Chondrocyte (in vitro differentiated cells): ENCODE data around the gene SLC8B1. TPM values are rescaled to one million over a fixed set of nuclear protein-coding genes. Genes with fewer than 3 reads are reported as not detected.

ENCODE experiments used
- DNase-seq: peaks from one replicate; pipeline ENCODE4 v3.0.0; 2021; ENCODE audit warnings: mixed read lengths, low spot score
- H3K27ac Mint-ChIP-seq: one replicate; pipeline ENCODE4 v1.8.0; 2021; ENCODE audit warnings: mild to moderate bottlenecking, moderate library complexity, mixed read lengths; ENCODE audit not compliant: unreplicated experiment
- H3K27me3 Mint-ChIP-seq: 2 replicates; pipeline ENCODE4 v1.8.0; 2021; ENCODE audit warnings: low read depth, mixed read lengths
- H3K36me3 Mint-ChIP-seq: 2 replicates; pipeline ENCODE4 v1.8.0; 2021; ENCODE audit warnings: low read depth, mixed read lengths
- H3K4me1 Mint-ChIP-seq: 2 replicates; pipeline ENCODE4 v1.8.0; 2021; ENCODE audit warnings: low read depth, mild to moderate bottlenecking, mixed read lengths
- H3K4me3 Mint-ChIP-seq: one replicate; pipeline ENCODE4 v1.8.0; 2021; ENCODE audit warnings: mild to moderate bottlenecking, moderate library complexity, mixed read lengths; ENCODE audit not compliant: unreplicated experiment
- H3K9me3 Mint-ChIP-seq: 2 replicates; pipeline ENCODE4 v1.8.0; 2021; ENCODE audit warnings: low read depth, mixed read lengths
- CTCF ChIP-seq: fragments of 200-600 bp; sonication (generic); IDR thresholded peaks from 2 replicates; pipeline ENCODE4 v1.5.0; 2021; ENCODE audit warnings: antibody characterized with exemption, mild to moderate bottlenecking, moderate library complexity
- total RNA-seq: library from RNA; stranded (reverse); gene quantifications from 3 replicates; pipeline ENCODE4 v1.2.1, GENCODE V29; 2021

The SLC8B1 gene
- total RNA-seq, 1 donor from 2014 or later, result 20.9 TPM

GRCh38 chr12:113314121-113314529 is 20.8 kb downstream of the SLC8B1 start:
- Mint-ChIP-seq H3K27ac (no peak overlapping the region), H3K4me1 (no peaks in the 10 kb centered on the region), H3K27me3 (no peaks in the 10 kb centered on the region), H3K36me3 (peaks cover 19% of the 10 kb centered on the region), H3K4me3 (no peak overlapping the region), H3K9me3 (no peaks in the 10 kb centered on the region)
- no peak for TF ChIP-seq CTCF
- DNase-seq, result no peak

GRCh38 chr12:113310489-113310888 is 24.4 kb downstream of the SLC8B1 start:
- Mint-ChIP-seq H3K27me3 (no peaks in the 10 kb centered on the region), H3K9me3 (no peaks in the 10 kb centered on the region), H3K27ac (no peak overlapping the region), H3K4me1 (no peaks in the 10 kb centered on the region), H3K4me3 (no peak overlapping the region), H3K36me3 (peaks cover 13% of the 10 kb centered on the region)
- peak; percentile 52 for TF ChIP-seq CTCF
- DNase-seq, result no peak

GRCh38 chr12:113306382-113306781 is 28.5 kb downstream of the SLC8B1 start:
- Mint-ChIP-seq H3K4me3 (no peak overlapping the region), H3K4me1 (no peaks in the 10 kb centered on the region), H3K27me3 (no peaks in the 10 kb centered on the region), H3K27ac (no peak overlapping the region), H3K36me3 (peaks cover 19% of the 10 kb centered on the region), H3K9me3 (no peaks in the 10 kb centered on the region)
- no peak for DNase-seq
- no peak for TF ChIP-seq CTCF

GRCh38 chr12:113305281-113305856 is 29.5 kb downstream of the SLC8B1 start:
- no peak overlapping the region for H3K27ac Mint-ChIP-seq
- no peaks in the 10 kb centered on the region for H3K4me1 Mint-ChIP-seq
- no peak for DNase-seq
- no peaks in the 10 kb centered on the region for H3K9me3 Mint-ChIP-seq
- H3K36me3 Mint-ChIP-seq, result peaks cover 18% of the 10 kb centered on the region
- no peaks in the 10 kb centered on the region for H3K27me3 Mint-ChIP-seq
- no peak for TF ChIP-seq CTCF
- H3K4me3 Mint-ChIP-seq, result no peak overlapping the region

- H3K9me3 Mint-ChIP-seq, result no peaks in the 10 kb centered on the region
- H3K4me3 Mint-ChIP-seq, result no peak overlapping the region
- peaks cover 20% of the 10 kb centered on the region for H3K4me1 Mint-ChIP-seq
- TF ChIP-seq CTCF, result no peak
- no peak for DNase-seq
- no peak overlapping the region for H3K27ac Mint-ChIP-seq
- H3K36me3 Mint-ChIP-seq, result peaks cover 14% of the 10 kb centered on the region
- no peaks in the 10 kb centered on the region for H3K27me3 Mint-ChIP-seq
Measured at GRCh38 chr12:113302886-113303640, 31.8 kb downstream of the SLC8B1 start.
